ENCODE data around the gene GAREM2. TPM values are rescaled to one million over a fixed set of nuclear protein-coding genes. Genes with fewer than 3 reads are reported as not detected.

GAREM2 gene
- total and polyA plus RNA-seq, 4 donors: 0.08 to 0.28 (median 0.16) TPM

DNA sequence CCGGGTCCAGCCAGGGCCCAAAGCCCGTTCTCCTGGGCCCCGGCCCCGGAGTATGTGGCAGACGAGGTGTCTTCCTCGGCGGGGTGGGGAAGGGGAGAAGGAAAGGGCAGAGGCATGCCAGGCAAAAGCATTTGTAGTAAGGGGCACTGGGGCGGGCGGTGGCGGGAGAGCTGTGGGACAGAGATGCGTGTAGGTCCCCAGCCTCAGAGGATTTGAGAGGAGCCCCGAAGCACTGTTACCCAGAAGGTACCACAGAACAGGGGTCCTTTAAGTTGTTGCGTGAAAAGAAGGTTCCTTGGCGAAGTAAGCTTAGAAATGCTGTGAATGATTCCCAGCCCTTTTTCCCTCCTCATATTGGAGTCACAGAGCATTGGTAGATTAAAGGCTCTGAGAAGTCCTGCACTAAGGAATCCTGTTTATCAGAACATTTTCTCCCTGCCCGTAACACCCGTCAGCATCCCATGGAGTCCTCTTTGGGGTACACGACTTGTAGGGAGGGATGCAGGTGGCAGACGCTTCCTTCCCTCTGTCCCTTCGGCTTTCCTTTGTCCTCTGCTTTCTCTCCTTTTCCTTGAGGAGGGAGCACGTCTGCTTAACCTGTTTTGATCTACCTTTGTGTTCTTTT is 12.5 kb downstream of the GAREM2 start (continued):
- TF ChIP-seq REST (IDR thresholded peaks at IDR 0.05): no peak
- no peak for TF ChIP-seq EGR1 (IDR thresholded peaks at IDR 0.05; ENCODE audit: low read depth in 2 of 2)

GRCh38 chr2:26185954-26186770 is 13.3 kb downstream of the GAREM2 start:
- Histone ChIP-seq H3K27me3 (ENCODE audit: control insufficient read depth in 4 of 4, insufficient read depth in 4 of 4, low read length in 3 of 4) (no peaks in the 10 kb centered on the region), H3K4me1 (ENCODE audit: control insufficient read depth in 4 of 4, insufficient read depth in 4 of 4, low read length in 3 of 4) (peaks cover 0 to 15% (median 6%) of the 10 kb centered on the region in 4 donors), H3K4me3 (ENCODE audit: low read depth in 1 of 3, low read length in 3 of 3) (no peak overlapping the region), H3K27ac (ENCODE audit: low read depth in 1 of 2, low read length in 2 of 2) (no peak overlapping the region), H3K9me3 (ENCODE audit: control insufficient read depth in 4 of 4, low read length in 3 of 4) (no peaks in the 10 kb centered on the region), H3K9ac (ENCODE audit: low read depth in 1 of 2, low read length in 2 of 2) (no peak overlapping the region), H3K36me3 (ENCODE audit: control insufficient read depth in 4 of 4, insufficient read depth in 3 of 4, low read depth in 1 of 4, low read length in 3 of 4) (peaks cover 0 to 11% (median 5%) of the 10 kb centered on the region in 4 donors)
- no peak for TF ChIP-seq HNF4A (conservative IDR thresholded peaks at IDR 0.05)
- no peak for TF ChIP-seq NR2F2 (IDR thresholded peaks at IDR 0.05)
- no peak for TF ChIP-seq RAD21 (IDR thresholded peaks at IDR 0.05)
- TF ChIP-seq, protein P1, sequence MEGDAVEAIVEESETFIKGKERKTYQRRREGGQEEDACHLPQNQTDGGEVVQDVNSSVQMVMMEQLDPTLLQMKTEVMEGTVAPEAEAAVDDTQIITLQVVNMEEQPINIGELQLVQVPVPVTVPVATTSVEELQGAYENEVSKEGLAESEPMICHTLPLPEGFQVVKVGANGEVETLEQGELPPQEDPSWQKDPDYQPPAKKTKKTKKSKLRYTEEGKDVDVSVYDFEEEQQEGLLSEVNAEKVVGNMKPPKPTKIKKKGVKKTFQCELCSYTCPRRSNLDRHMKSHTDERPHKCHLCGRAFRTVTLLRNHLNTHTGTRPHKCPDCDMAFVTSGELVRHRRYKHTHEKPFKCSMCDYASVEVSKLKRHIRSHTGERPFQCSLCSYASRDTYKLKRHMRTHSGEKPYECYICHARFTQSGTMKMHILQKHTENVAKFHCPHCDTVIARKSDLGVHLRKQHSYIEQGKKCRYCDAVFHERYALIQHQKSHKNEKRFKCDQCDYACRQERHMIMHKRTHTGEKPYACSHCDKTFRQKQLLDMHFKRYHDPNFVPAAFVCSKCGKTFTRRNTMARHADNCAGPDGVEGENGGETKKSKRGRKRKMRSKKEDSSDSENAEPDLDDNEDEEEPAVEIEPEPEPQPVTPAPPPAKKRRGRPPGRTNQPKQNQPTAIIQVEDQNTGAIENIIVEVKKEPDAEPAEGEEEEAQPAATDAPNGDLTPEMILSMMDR (IDR thresholded peaks at IDR 0.05; ENCODE audit: low read depth, low read length, missing input control): no peak
- no peak for TF ChIP-seq SP1 (IDR thresholded peaks at IDR 0.05)
- TF ChIP-seq, protein P2, sequence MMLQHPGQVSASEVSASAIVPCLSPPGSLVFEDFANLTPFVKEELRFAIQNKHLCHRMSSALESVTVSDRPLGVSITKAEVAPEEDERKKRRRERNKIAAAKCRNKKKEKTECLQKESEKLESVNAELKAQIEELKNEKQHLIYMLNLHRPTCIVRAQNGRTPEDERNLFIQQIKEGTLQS (IDR thresholded peaks at IDR 0.05): no peak
- TF ChIP-seq TAF1 (conservative IDR thresholded peaks at IDR 0.05): no peak
- 92% methylated on average over 16 of the region's 16 CpGs for WGBS
- DNase-seq (ENCODE audit: low spot score): no peak

- Histone ChIP-seq H3K4me1 (ENCODE audit: control insufficient read depth in 4 of 4, insufficient read depth in 4 of 4, low read length in 3 of 4) (peaks cover 0 to 15% (median 6%) of the 10 kb centered on the region in 4 donors), H3K36me3 (ENCODE audit: control insufficient read depth in 4 of 4, insufficient read depth in 3 of 4, low read depth in 1 of 4, low read length in 3 of 4) (peaks cover 0 to 21% (median 12%) of the 10 kb centered on the region in 4 donors), H3K9ac (ENCODE audit: low read depth in 1 of 2, low read length in 2 of 2) (no peak overlapping the region), H3K4me3 (ENCODE audit: low read depth in 1 of 3, low read length in 3 of 3) (no peak overlapping the region), H3K27me3 (ENCODE audit: control insufficient read depth in 4 of 4, insufficient read depth in 4 of 4, low read length in 3 of 4) (no peaks in the 10 kb centered on the region), H3K27ac (ENCODE audit: low read depth in 1 of 2, low read length in 2 of 2) (no peak overlapping the region), H3K9me3 (ENCODE audit: control insufficient read depth in 4 of 4, low read length in 3 of 4) (no peaks in the 10 kb centered on the region)
- no peak for DNase-seq (ENCODE audit: low spot score)
- WGBS: 97% methylated on average over 15 of the region's 15 CpGs
- no peak for TF ChIP-seq GABPA (IDR thresholded peaks at IDR 0.05 in 1 of 2, conservative IDR thresholded peaks at IDR 0.05 in 1 of 2)
- TF ChIP-seq, protein P3, sequence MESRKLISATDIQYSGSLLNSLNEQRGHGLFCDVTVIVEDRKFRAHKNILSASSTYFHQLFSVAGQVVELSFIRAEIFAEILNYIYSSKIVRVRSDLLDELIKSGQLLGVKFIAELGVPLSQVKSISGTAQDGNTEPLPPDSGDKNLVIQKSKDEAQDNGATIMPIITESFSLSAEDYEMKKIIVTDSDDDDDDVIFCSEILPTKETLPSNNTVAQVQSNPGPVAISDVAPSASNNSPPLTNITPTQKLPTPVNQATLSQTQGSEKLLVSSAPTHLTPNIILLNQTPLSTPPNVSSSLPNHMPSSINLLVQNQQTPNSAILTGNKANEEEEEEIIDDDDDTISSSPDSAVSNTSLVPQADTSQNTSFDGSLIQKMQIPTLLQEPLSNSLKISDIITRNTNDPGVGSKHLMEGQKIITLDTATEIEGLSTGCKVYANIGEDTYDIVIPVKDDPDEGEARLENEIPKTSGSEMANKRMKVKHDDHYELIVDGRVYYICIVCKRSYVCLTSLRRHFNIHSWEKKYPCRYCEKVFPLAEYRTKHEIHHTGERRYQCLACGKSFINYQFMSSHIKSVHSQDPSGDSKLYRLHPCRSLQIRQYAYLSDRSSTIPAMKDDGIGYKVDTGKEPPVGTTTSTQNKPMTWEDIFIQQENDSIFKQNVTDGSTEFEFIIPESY (IDR thresholded peaks at IDR 0.05): no peak
- no peak for TF ChIP-seq JUND (IDR thresholded peaks at IDR 0.05)
- no peak for TF ChIP-seq HNF4A (conservative IDR thresholded peaks at IDR 0.05)
- TF ChIP-seq, protein P1 (IDR thresholded peaks at IDR 0.05; ENCODE audit: low read depth, low read length, missing input control): no peak
- TF ChIP-seq, protein P4, sequence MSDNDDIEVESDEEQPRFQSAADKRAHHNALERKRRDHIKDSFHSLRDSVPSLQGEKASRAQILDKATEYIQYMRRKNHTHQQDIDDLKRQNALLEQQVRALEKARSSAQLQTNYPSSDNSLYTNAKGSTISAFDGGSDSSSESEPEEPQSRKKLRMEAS (IDR thresholded peaks at IDR 0.05): no peak
- no peak for TF ChIP-seq REST (IDR thresholded peaks at IDR 0.05)
Observed at GRCh38 chr2:26187114-26187513, 14.2 kb downstream of the GAREM2 start.
